Astrocyte (in vitro differentiated cells and primary cell): ENCODE measurements around the gene FNDC3B. TPM values are rescaled to one million over a fixed set of nuclear protein-coding genes. Genes with fewer than 3 reads are reported as not detected.

Experiments
- DNase-seq: peaks from one replicate; pipeline ENCODE4 v3.0.0-alpha.2; 2010; ENCODE audit warnings: low read depth
- FAIRE-seq: peaks from 2 replicates; lab custom pipeline; 2011; peaks lifted over from hg19 to GRCh38; lab: Jason Lieb, UNC
- H2AFZ ChIP-seq: 2 replicates; pipeline ENCODE4 v1.6.0; 2012; ENCODE audit warnings: low read depth, low read length, inconsistent platforms
- H3K27ac ChIP-seq: 2 replicates; pipeline ENCODE4 v1.5.1; 2011; ENCODE audit warnings: low read depth, low read length, inconsistent platforms
- H3K27me3 ChIP-seq: 2 replicates; pipeline ENCODE4 v1.6.0; 2011; ENCODE audit warnings: low read length, inconsistent platforms; ENCODE audit not compliant: insufficient read depth
- H3K36me3 ChIP-seq: 2 replicates; pipeline ENCODE4 v1.5.1; 2011; ENCODE audit warnings: low read length, inconsistent platforms; ENCODE audit not compliant: insufficient read depth
- H3K4me1 ChIP-seq: 2 replicates; pipeline ENCODE4 v1.5.1; 2011; ENCODE audit warnings: low read length, inconsistent platforms; ENCODE audit not compliant: insufficient read depth
- H3K4me2 ChIP-seq: 2 replicates; pipeline ENCODE4 v1.6.0; 2012; ENCODE audit warnings: low read length, inconsistent platforms
- H3K4me3 ChIP-seq: 2 replicates; pipeline ENCODE4 v1.5.1; 2011; ENCODE audit warnings: low read depth, mild to moderate bottlenecking, low read length, inconsistent platforms; ENCODE audit not compliant: insufficient read depth
- H3K79me2 ChIP-seq: 2 replicates; pipeline ENCODE4 v1.6.0; 2012; ENCODE audit warnings: mild to moderate bottlenecking, low read length, inconsistent platforms; ENCODE audit not compliant: insufficient read depth
- H3K9ac ChIP-seq: 2 replicates; pipeline ENCODE4 v1.6.0; 2012; ENCODE audit warnings: mild to moderate bottlenecking, low read length, inconsistent platforms
- H3K9me3 ChIP-seq: 2 replicates; pipeline ENCODE4 v1.5.1; 2012; ENCODE audit warnings: low read depth, mild to moderate bottlenecking, low read length, inconsistent platforms; ENCODE audit not compliant: insufficient read depth
- H4K20me1 ChIP-seq: 2 replicates; pipeline ENCODE4 v1.6.0; 2012; ENCODE audit warnings: low read length, inconsistent platforms; ENCODE audit not compliant: insufficient read depth
- H3K27ac Mint-ChIP-seq: one replicate; pipeline ENCODE4 v1.8.0; 2021; ENCODE audit warnings: mild to moderate bottlenecking, mixed read lengths; ENCODE audit not compliant: unreplicated experiment
- H3K27me3 Mint-ChIP-seq: one replicate; pipeline ENCODE4 v1.8.0; 2021; ENCODE audit warnings: low read depth, mixed read lengths; ENCODE audit not compliant: unreplicated experiment
- H3K36me3 Mint-ChIP-seq: one replicate; pipeline ENCODE4 v1.8.0; 2021; ENCODE audit warnings: low read depth, mixed read lengths; ENCODE audit not compliant: unreplicated experiment
- H3K4me1 Mint-ChIP-seq: one replicate; pipeline ENCODE4 v1.8.0; 2021; ENCODE audit warnings: low read depth, mixed read lengths; ENCODE audit not compliant: unreplicated experiment
- H3K4me3 Mint-ChIP-seq: one replicate; pipeline ENCODE4 v1.8.0; 2021; ENCODE audit warnings: mild to moderate bottlenecking, moderate library complexity, mixed read lengths; ENCODE audit not compliant: unreplicated experiment
- H3K9me3 Mint-ChIP-seq: one replicate; pipeline ENCODE4 v1.8.0; 2021; ENCODE audit warnings: mild to moderate bottlenecking, mixed read lengths; ENCODE audit not compliant: unreplicated experiment
- CTCF ChIP-seq: IDR thresholded peaks from 2 replicates; pipeline ENCODE4 v1.5.1; 2011; ENCODE audit warnings: low read depth, mild to moderate bottlenecking, inconsistent platforms, low read length, moderate library complexity; ENCODE audit not compliant: insufficient read depth
- EZH2 ChIP-seq: IDR thresholded peaks from 2 replicates; pipeline ENCODE4 v1.6.1; 2012; ENCODE audit warnings: mild to moderate bottlenecking, low read length, inconsistent platforms; ENCODE audit not compliant: insufficient read depth
- total RNA-seq: library from RNA; stranded (reverse); gene quantifications from 2 replicates; pipeline ENCODE4 v1.2.1, GENCODE V29; 2021

The FNDC3B gene
- total RNA-seq, 1 donor from 2014 or later: 327 TPM

- peaks cover 46% of the 10 kb centered on the region for H3K36me3 ChIP-seq
- Mint-ChIP-seq H3K27ac (peak overlapping the region; percentile 95), H3K9me3 (no peaks in the 10 kb centered on the region), H3K27me3 (no peaks in the 10 kb centered on the region), H3K4me1 (peaks cover 90% of the 10 kb centered on the region), H3K36me3 (peaks cover 30% of the 10 kb centered on the region), H3K4me3 (no peak overlapping the region)
- H3K4me2 ChIP-seq: peak overlapping the region; percentile 68
- DNase-seq (peak; percentile 96), FAIRE-seq (peak; percentile 56)
- TF ChIP-seq CTCF: no peak
- no peak for TF ChIP-seq EZH2
- H3K27me3 ChIP-seq: no peaks in the 10 kb centered on the region
- no peak overlapping the region for H2AFZ ChIP-seq
- H4K20me1 ChIP-seq: peaks cover 33% of the 10 kb centered on the region
- peaks cover 36% of the 10 kb centered on the region for H3K4me1 ChIP-seq
- peak overlapping the region; percentile 95 for H3K27ac ChIP-seq
- peak overlapping the region; percentile 19 for H3K4me3 ChIP-seq
- peak overlapping the region; percentile 71 for H3K9ac ChIP-seq
- H3K79me2 ChIP-seq: peaks cover 28% of the 10 kb centered on the region
- no peaks in the 10 kb centered on the region for H3K9me3 ChIP-seq
These were observed 278.6 kb downstream of the FNDC3B start for GRCh38 chr3:172317984-172318383.

DNA sequence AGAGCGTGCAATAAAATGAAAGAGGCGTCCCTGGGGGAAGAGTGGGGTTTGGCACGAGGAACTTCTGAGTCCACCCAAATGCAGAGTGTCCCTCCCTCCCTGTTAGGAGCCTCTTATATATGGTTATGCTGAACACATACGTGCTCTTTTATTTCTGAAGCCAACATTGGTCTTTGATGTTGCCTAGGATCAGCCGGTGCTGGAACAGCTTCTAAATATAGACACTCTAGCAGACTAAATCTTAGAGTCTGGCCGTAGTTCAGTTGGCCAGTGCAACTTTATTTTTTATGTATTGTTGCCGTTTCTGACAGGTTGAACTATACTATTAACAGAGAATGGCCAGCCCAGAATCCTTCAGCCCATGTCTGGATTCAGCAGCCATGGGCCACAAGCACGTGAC lies 280.2 kb downstream of the FNDC3B start:
- Histone ChIP-seq H3K4me2 (no peak overlapping the region), H3K27me3 (no peaks in the 10 kb centered on the region), H3K4me1 (peaks cover 49% of the 10 kb centered on the region), H3K9me3 (no peaks in the 10 kb centered on the region), H3K79me2 (peaks cover 28% of the 10 kb centered on the region), H2AFZ (no peak overlapping the region), H3K27ac (peak overlapping the region; percentile 95), H3K9ac (no peak overlapping the region), H4K20me1 (peaks cover 31% of the 10 kb centered on the region), H3K36me3 (peaks cover 33% of the 10 kb centered on the region), H3K4me3 (no peak overlapping the region)
- Mint-ChIP-seq H3K27ac (peak overlapping the region; percentile 95), H3K9me3 (no peaks in the 10 kb centered on the region), H3K4me3 (no peak overlapping the region), H3K4me1 (peaks cover 88% of the 10 kb centered on the region), H3K27me3 (no peaks in the 10 kb centered on the region), H3K36me3 (peaks cover 29% of the 10 kb centered on the region)
- peak; percentile 63 for DNase-seq
- no peak for TF ChIP-seq CTCF
- no peak for TF ChIP-seq EZH2
- FAIRE-seq: no peak

DNA sequence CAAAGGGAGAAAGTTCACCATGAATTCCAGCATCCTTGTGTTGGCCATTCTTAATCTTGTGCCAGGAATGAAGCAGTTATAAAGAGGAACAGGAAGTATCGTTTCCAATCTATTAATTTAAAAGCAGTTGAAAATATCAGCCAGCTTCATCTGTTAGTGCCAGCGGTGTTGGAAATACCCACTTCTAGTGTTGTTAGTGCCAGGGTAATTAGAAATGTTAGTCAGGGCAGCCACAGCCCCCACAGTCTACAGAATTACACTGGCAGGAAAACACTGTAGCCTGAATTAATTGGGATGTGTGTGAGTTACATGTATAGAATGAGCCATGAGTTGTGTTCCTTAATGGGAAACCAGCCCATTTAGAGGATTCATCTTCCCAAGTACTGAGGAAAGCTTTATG lies 281.1 kb downstream of the FNDC3B start:
- H3K4me3 ChIP-seq: no peak overlapping the region
- H4K20me1 ChIP-seq: peaks cover 27% of the 10 kb centered on the region
- H3K9me3 Mint-ChIP-seq: no peaks in the 10 kb centered on the region
- peak overlapping the region; percentile 85 for H3K27ac Mint-ChIP-seq
- no peaks in the 10 kb centered on the region for H3K27me3 Mint-ChIP-seq
- TF ChIP-seq CTCF: no peak
- TF ChIP-seq EZH2: no peak
- H3K9ac ChIP-seq: no peak overlapping the region
- H3K4me1 ChIP-seq: peaks cover 49% of the 10 kb centered on the region
- no peak overlapping the region for H2AFZ ChIP-seq
- H3K9me3 ChIP-seq: no peaks in the 10 kb centered on the region
- H3K27me3 ChIP-seq: no peaks in the 10 kb centered on the region
- no peak overlapping the region for H3K4me2 ChIP-seq
- H3K4me3 Mint-ChIP-seq: no peak overlapping the region
- H3K36me3 Mint-ChIP-seq: peaks cover 35% of the 10 kb centered on the region
- H3K27ac ChIP-seq: peak overlapping the region; percentile 53
- DNase-seq (peak; percentile 21), FAIRE-seq (no peak)
- peaks cover 28% of the 10 kb centered on the region for H3K79me2 ChIP-seq
- H3K4me1 Mint-ChIP-seq: peaks cover 88% of the 10 kb centered on the region
- peaks cover 40% of the 10 kb centered on the region for H3K36me3 ChIP-seq
